Tibial nerve (tissue), 4 donors: ENCODE measurements around the gene SCFD1. TPM values are rescaled to one million over a fixed set of nuclear protein-coding genes. Genes with fewer than 3 reads are reported as not detected.
A peak's percentile ranks its signal among the peaks of the same experiment; 100 is the strongest.
"Not testable (repeated sequence)": the region's sequence is repeated elsewhere in the genome, so short reads cannot be mapped to it uniquely, and the experiment has no call there.

Source experiments
- DNase-seq, 2 donors: peaks; one replicate each; pipeline ENCODE4 v3.0.0-alpha.2; 2019; ENCODE audit warnings: low spot score in 2 of 2
- H3K27ac ChIP-seq, 4 donors: fragments of 200-600 bp; sonication (generic) in 3 of 4; one replicate each; pipeline ENCODE4 v1.5.1; 2017 to 2019; ENCODE audit warnings: mild to moderate bottlenecking in 1 of 4
- H3K27me3 ChIP-seq, 2 donors: fragments of 200-600 bp; sonication (generic) in 1 of 2; one replicate each; pipeline versions ENCODE4 v1.5.1 to v1.6.0; 2017 to 2019
- H3K36me3 ChIP-seq, 3 donors: fragments of 200-600 bp; sonication (generic); one replicate each; pipeline ENCODE4 v1.5.1; 2018 to 2019
- H3K4me1 ChIP-seq, 4 donors: fragments of 200-600 bp; sonication (generic) in 3 of 4; one replicate each; pipeline ENCODE4 v1.5.1; 2017 to 2019
- H3K4me3 ChIP-seq, 4 donors: fragments of 200-600 bp; sonication (generic) in 3 of 4; one replicate each; pipeline ENCODE4 v1.5.1; 2017 to 2019; ENCODE audit warnings: mild to moderate bottlenecking in 1 of 4, moderate library complexity in 1 of 4
- H3K9me3 ChIP-seq, 4 donors: fragments of 200-600 bp; sonication (generic) in 3 of 4; one replicate each; pipeline ENCODE4 v1.5.1; 2017 to 2019
- CTCF ChIP-seq, 5 experiments: fragments of 200-600 bp in 3 of 5; fragments of 450-650 bp in 2 of 5; sonication (generic) in 3 of 5; IDR thresholded peaks; one replicate each; pipeline ENCODE4 v1.5.1; 2016 to 2019; ENCODE audit warnings: antibody characterized with exemption in 5 of 5, mild to moderate bottlenecking in 3 of 5, moderate library complexity in 2 of 5
- EP300 ChIP-seq, 2 donors: sonication (generic); formaldehyde crosslinking; IDR thresholded peaks; one replicate each; pipeline ENCODE4 v1.6.1; 2017; ENCODE audit warnings: antibody characterized with exemption in 2 of 2, mild to moderate bottlenecking in 1 of 2
- POLR2A ChIP-seq, 2 donors: fragments of 450-650 bp; IDR thresholded peaks; one replicate each; pipeline ENCODE4 v1.6.1; 2017; ENCODE audit warnings: antibody characterized with exemption in 2 of 2, mild to moderate bottlenecking in 2 of 2, moderate library complexity in 2 of 2
- WGBS, 2 donors: methylation state at CpG; one replicate each; pipeline ENCODE4 v1.1.5; 2018; 5-methylcytosine and 5-hydroxymethylcytosine counted together
- total RNA-seq, 4 donors: library from RNA; depleted of rRNA; stranded (reverse); fragments of >200 nt; gene quantifications; one replicate each; pipeline ENCODE4 v1.1.0, GENCODE V29; 2016

The SCFD1 gene
- 100 to 1,000 TPM in 1 of 4 donors, 10 to 100 TPM in 3; 44.1 to 131 (median 75.0) TPM for total RNA-seq

- no peaks in the 10 kb centered on the region for H3K9me3 ChIP-seq
- H3K27ac ChIP-seq: peak within 1 kb of the TSS; percentile 68 to 93 (median 82)
- peaks cover 0 to 48% (median 11%) of the 10 kb centered on the region in 4 donors for H3K4me1 ChIP-seq
- peak within 1 kb of the TSS; percentile 49 to 76 (median 68) for H3K4me3 ChIP-seq
- peak; percentile 95 to 96 for TF ChIP-seq POLR2A (IDR thresholded peaks at IDR 0.05)
- TF ChIP-seq CTCF (IDR thresholded peaks at IDR 0.05): peak in 1 of 5 experiments; percentile 29
- TF ChIP-seq EP300 (IDR thresholded peaks at IDR 0.05): peak; percentile 87 to 99
- DNase-seq: peak; percentile 87 to 89
- no peaks in the 10 kb centered on the region for H3K36me3 ChIP-seq
- no peaks in the 10 kb centered on the region for H3K27me3 ChIP-seq
- 0% methylated on average over 35 of the region's 35 CpGs for WGBS, 2 donors
These were observed at the start of gene SCFD1 for GRCh38 chr14:30621940-30622830. Gene SCFD1, plus strand, starts transcription at chr14:30622319. Its CDS starts 20 bp downstream, at chr14:30622339.

- no peak for DNase-seq
- no peaks in the 10 kb centered on the region for H3K9me3 ChIP-seq
- TF ChIP-seq CTCF (IDR thresholded peaks at IDR 0.05): no peak
- no peak for TF ChIP-seq EP300 (IDR thresholded peaks at IDR 0.05)
- TF ChIP-seq POLR2A (IDR thresholded peaks at IDR 0.05): no peak
- no peak overlapping the region for H3K4me3 ChIP-seq
- no peaks in the 10 kb centered on the region for H3K36me3 ChIP-seq
- 91% methylated on average over 1 of the region's 1 CpG for WGBS, 2 donors
- H3K27me3 ChIP-seq: no peaks in the 10 kb centered on the region
- no peak overlapping the region for H3K27ac ChIP-seq
- H3K4me1 ChIP-seq: peaks cover 0 to 16% (median 1%) of the 10 kb centered on the region in 4 donors
These were observed 49.3 kb upstream of the SCFD1 start for GRCh38 chr14:30572771-30573170.

- H3K27ac ChIP-seq: no peak overlapping the region
These were observed 48.8 kb upstream of the SCFD1 start for GRCh38 chr14:30573226-30573814.

GRCh38 chr14:30573966-30574365 is 48.2 kb upstream of the SCFD1 start:
- Histone ChIP-seq H3K36me3 (no peaks in the 10 kb centered on the region), H3K27me3 (no peaks in the 10 kb centered on the region), H3K4me3 (no peak overlapping the region), H3K9me3 (no peaks in the 10 kb centered on the region), H3K27ac (no peak overlapping the region), H3K4me1 (peaks cover 0 to 16% (median 2%) of the 10 kb centered on the region in 4 donors)
- WGBS, 2 donors: 78 to 83% methylated on average over 2 of the region's 2 CpGs
- no peak for TF ChIP-seq CTCF (IDR thresholded peaks at IDR 0.05)
- TF ChIP-seq POLR2A (IDR thresholded peaks at IDR 0.05): no peak
- TF ChIP-seq EP300 (IDR thresholded peaks at IDR 0.05): no peak
- DNase-seq: no peak

More at GRCh38 chr14:30573226-30573814, 48.8 kb upstream of the SCFD1 start:
- H3K4me1 ChIP-seq: peaks cover 0 to 16% (median 2%) of the 10 kb centered on the region in 4 donors
- H3K27me3 ChIP-seq: no peaks in the 10 kb centered on the region
- WGBS, 2 donors: 88 to 89% methylated on average over 5 of the region's 5 CpGs
- no peak for TF ChIP-seq EP300 (IDR thresholded peaks at IDR 0.05)
- no peak for TF ChIP-seq CTCF (IDR thresholded peaks at IDR 0.05)
- no peak for TF ChIP-seq POLR2A (IDR thresholded peaks at IDR 0.05)
- H3K9me3 ChIP-seq: no peaks in the 10 kb centered on the region
- no peaks in the 10 kb centered on the region for H3K36me3 ChIP-seq
- DNase-seq: no peak
- H3K4me3 ChIP-seq: no peak overlapping the region

- H3K4me3 ChIP-seq, H3K9me3 ChIP-seq, H3K27me3 ChIP-seq, H3K36me3 ChIP-seq, H3K27ac ChIP-seq, DNase-seq: not testable (repeated sequence)
- peaks cover 0 to 13% (median 2%) of the 10 kb centered on the region in 4 donors for H3K4me1 ChIP-seq
- 90 to 94% methylated on average over 3 of the region's 3 CpGs for WGBS, 2 donors
These were observed 47.3 kb upstream of the SCFD1 start for GRCh38 chr14:30574777-30575176.

GRCh38 chr14:30576333-30576732 is 45.8 kb upstream of the SCFD1 start:
- H3K4me1 ChIP-seq, H3K9me3 ChIP-seq, H3K36me3 ChIP-seq, H3K27me3 ChIP-seq, DNase-seq, H3K27ac ChIP-seq, H3K4me3 ChIP-seq: not testable (repeated sequence)
- WGBS, 2 donors: 93 to 98% methylated on average over 1 of the region's 1 CpG
